HUES6 (cell line): ENCODE measurements around the gene STAP1.
"Not testable (repeated sequence)": the region's sequence is repeated elsewhere in the genome, so short reads cannot be mapped to it uniquely, and the experiment has no call there.

ENCODE experiments used
- H3K27ac ChIP-seq: 2 replicates; pipeline ENCODE4 v1.7.0; 2013; ENCODE audit warnings: low read depth, mild to moderate bottlenecking, low read length, inconsistent platforms
- H3K27me3 ChIP-seq: 2 replicates; pipeline ENCODE4 v1.6.1; 2013; ENCODE audit warnings: low read length; ENCODE audit not compliant: control insufficient read depth, insufficient read depth
- H3K36me3 ChIP-seq: 2 replicates; pipeline ENCODE4 v1.6.1; 2013; ENCODE audit warnings: low read length; ENCODE audit not compliant: control insufficient read depth, insufficient read depth
- H3K4me1 ChIP-seq: 2 replicates; pipeline ENCODE4 v1.6.1; 2013; ENCODE audit warnings: low read length; ENCODE audit not compliant: control insufficient read depth, insufficient read depth
- H3K4me3 ChIP-seq: 2 replicates; pipeline ENCODE4 v1.5.1; 2013; ENCODE audit warnings: low read depth, low read length
- H3K9ac ChIP-seq: one replicate; pipeline ENCODE4 v1.6.1; 2013; ENCODE audit warnings: mild to moderate bottlenecking, low read length
- H3K9me3 ChIP-seq: 2 replicates; pipeline ENCODE4 v1.6.1; 2013; ENCODE audit warnings: low read depth, low read length; ENCODE audit not compliant: control insufficient read depth, insufficient read depth

STAP1 gene

DNA sequence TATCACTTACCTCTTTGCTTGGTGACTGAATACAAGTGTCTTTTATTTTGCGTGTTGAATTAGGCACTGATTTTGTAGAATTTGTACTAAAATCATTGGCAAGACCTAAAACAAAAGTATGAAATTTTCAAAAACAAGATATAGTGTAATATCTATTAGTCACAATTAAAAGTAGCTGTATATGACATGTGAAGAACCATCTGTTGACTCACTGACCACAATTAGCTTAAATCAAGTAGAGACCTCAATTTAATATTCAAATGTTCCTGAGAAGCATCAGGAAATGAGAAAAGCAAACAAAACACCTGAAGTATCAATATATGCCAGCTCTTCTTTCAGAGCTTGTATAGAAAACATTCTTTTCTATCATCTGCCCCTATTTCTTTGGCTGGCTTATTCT is 18.7 kb upstream of the STAP1 start:
- Histone ChIP-seq H3K9ac (no peak overlapping the region), H3K4me3 (no peak overlapping the region), H3K9me3 (no peaks in the 10 kb centered on the region), H3K27ac (no peak overlapping the region), H3K27me3 (no peaks in the 10 kb centered on the region), H3K4me1 (no peaks in the 10 kb centered on the region), H3K36me3 (peaks cover 61% of the 10 kb centered on the region)

DNA sequence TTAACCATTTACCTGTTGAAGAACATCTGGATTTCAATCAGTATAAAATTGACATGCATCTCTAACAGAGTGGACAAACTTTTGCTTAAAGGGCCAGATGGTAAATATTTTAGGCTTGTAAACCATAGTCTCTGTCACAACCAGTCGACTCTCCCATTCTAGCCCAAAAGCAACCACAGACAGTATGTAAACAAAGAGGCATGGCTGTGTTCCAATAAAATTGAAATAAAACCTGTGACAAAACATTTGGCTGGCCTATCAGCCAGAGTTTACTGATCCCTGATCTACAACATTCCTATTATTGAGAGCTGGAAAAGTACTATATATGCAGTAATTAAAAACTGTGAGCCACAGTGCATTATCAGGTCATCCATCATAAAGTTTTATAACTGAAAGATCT is 16.5 kb upstream of the STAP1 start:
- H3K9ac ChIP-seq, result no peak overlapping the region
- no peak overlapping the region for H3K4me3 ChIP-seq
- H3K9me3 ChIP-seq, result no peaks in the 10 kb centered on the region
- H3K27ac ChIP-seq, result no peak overlapping the region
- H3K4me1 ChIP-seq, result no peaks in the 10 kb centered on the region
- no peaks in the 10 kb centered on the region for H3K27me3 ChIP-seq
- peaks cover 53% of the 10 kb centered on the region for H3K36me3 ChIP-seq

DNA sequence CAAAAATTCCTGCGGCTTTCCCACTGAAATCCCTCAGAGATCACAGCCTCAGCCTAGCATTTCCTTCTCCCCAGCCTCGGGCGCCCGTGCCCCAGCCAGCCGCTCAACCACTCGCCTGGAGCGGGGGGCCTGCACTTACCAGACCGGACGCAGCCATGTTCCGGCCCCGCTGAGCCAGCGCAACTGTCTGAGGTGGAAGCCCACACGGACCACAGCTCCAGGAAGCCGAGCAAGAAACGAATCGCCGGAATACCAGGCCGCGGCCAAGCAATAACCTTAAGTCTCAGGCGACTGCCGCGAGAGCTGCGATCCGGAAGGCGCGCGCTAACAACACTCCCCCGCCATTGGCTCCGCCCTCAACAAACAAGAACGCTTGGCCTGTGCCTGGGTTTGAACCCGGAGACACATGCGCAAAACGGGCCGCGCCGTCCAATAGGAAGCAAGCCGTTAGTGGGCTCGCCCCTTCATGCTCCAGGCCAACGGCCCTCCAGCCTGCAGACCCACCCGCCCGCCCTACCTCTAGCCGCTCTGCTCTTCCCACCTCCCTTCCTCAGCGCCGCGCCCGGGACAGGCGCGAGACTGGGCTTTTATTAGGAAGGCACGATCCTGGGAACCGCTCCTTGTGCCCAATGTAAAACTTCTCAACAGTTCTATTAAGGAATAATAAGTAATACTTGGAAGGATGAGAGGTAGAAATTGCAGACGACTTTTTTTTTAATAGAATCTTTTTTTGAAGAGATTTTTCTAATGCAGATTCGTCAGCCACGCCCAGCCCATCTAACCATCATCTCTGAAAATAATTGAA is 13.1 kb upstream of the STAP1 start, which contains the start of gene CENPC:
Gene CENPC, minus strand, starts transcription at position 305 of the 805 bp plus-strand sequence. Its CDS starts 148 bp downstream, at position 157.
- H3K27me3 ChIP-seq, result no peaks in the 10 kb centered on the region
- H3K4me3 ChIP-seq, result peak within 1 kb of the TSS; percentile 96
- H3K9me3 ChIP-seq, result no peaks in the 10 kb centered on the region
- H3K36me3 ChIP-seq, result peaks cover 23% of the 10 kb centered on the region
- peak within 1 kb of the TSS; percentile 97 for H3K9ac ChIP-seq
- H3K27ac ChIP-seq, result peak within 1 kb of the TSS; percentile 91
- no peaks in the 10 kb centered on the region for H3K4me1 ChIP-seq

DNA sequence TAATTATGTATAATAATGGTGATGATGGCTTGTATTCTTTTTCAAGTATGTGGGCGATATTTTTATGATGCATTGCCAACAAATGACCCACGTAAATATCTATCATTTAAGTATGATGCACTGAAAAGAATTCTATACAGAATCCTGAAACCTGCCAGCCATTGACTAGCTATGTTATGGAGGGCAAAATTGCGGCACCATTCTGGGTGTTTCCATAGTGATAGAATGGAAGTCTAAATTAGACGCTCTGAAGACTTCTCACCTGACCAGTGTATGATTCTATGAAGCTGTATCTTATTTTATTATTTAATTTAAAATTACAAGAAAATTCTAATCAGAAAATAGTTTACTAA is 12.5 kb upstream of the STAP1 start:
- Histone ChIP-seq H3K4me3 (peak overlapping the region; percentile 96), H3K27ac (no peak overlapping the region), H3K9ac (no peak overlapping the region), H3K4me1 (no peaks in the 10 kb centered on the region), H3K9me3 (no peaks in the 10 kb centered on the region), H3K36me3 (peaks cover 19% of the 10 kb centered on the region), H3K27me3 (no peaks in the 10 kb centered on the region)

DNA sequence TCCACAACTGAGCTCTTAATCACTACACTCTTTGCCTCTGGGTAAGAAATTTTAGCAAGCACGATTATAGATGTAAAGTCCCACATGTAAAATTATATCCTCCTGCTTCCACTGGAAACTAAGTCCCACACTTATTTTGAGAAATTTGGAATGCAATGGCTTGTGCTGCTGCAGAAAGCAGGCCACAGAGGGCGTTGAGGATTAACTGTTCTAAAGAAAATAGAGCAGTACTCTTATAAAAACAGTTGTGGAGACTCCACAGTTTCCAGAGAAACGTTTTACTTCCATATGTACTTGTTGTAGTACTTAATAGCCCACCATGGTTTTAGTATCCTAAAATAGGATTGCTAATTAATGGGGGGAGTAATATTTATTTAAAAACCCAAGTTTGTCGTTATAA is 11.6 kb upstream of the STAP1 start:
- no peak overlapping the region for H3K4me3 ChIP-seq
- H3K4me1 ChIP-seq, result no peaks in the 10 kb centered on the region
- H3K9me3 ChIP-seq, result no peaks in the 10 kb centered on the region
- peaks cover 13% of the 10 kb centered on the region for H3K36me3 ChIP-seq
- no peaks in the 10 kb centered on the region for H3K27me3 ChIP-seq
- no peak overlapping the region for H3K27ac ChIP-seq
- H3K9ac ChIP-seq, result no peak overlapping the region

DNA sequence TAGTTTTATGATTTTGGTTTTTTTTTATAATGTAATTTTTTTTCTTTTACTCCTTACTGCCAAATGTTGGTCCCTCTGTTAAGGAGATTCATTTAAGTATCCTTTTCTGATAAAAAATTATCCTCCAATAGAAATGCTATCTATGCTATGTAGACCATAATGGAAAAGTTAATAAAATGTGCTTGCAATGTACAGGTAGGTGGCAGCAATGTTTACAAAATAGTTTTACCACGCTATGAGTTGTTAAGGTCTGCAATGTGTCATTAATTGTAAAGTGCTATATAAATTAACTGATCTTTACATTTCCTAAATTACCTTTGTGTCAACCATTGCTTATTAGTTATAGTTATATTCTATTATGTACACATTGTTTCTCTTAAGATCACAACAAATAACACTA is 9.4 kb upstream of the STAP1 start:
- Histone ChIP-seq H3K27me3 (no peaks in the 10 kb centered on the region), H3K9ac (no peak overlapping the region), H3K9me3 (no peaks in the 10 kb centered on the region), H3K27ac (no peak overlapping the region), H3K36me3 (peaks cover 3% of the 10 kb centered on the region; the same call in 1 of the 2 replicates), H3K4me3 (no peak overlapping the region), H3K4me1 (no peaks in the 10 kb centered on the region)

DNA sequence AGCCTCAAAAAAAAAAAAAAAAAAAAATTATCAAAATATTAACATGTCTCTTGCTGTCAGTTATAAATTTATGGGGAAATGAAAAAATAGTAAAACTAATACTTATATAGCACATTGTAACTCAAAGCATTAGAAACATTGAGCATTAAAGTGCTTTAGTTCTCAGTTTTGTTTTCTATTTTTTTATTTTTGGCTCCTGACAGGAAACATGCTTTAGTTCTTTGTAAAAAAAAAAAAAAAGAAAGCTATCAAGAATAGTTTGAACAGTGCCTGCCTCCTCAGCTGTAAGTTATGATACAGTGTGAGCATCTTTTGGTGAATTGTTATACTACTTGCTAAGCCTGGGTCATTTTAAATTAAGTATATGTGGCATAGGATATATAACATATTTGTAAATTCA is 8.1 kb upstream of the STAP1 start:
- Histone ChIP-seq H3K9ac (no peak overlapping the region), H3K36me3 (no peaks in the 10 kb centered on the region), H3K27me3 (no peaks in the 10 kb centered on the region), H3K4me3 (no peak overlapping the region), H3K4me1 (no peaks in the 10 kb centered on the region), H3K27ac (no peak overlapping the region), H3K9me3 (no peaks in the 10 kb centered on the region)

DNA sequence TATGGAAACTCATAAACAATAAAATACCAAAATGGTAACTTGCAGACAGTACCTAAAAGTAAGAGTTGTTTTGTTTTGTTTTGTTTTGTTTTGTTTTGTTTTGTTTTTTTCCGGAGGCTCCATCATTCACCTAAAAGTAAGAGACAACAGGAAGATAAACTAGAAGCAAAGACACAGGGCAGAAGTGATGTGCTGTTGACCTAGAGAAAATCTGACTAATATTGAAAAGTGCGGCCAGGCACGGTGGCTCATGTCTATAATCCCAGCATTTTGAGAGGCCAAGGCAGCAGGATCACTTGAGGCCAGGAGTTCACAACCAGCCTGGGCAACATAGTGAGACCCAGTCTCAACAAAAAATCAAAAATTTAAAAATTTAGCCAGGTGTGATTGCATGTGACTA is 7.7 kb upstream of the STAP1 start:
- no peak overlapping the region for H3K27ac ChIP-seq
- no peaks in the 10 kb centered on the region for H3K27me3 ChIP-seq
- H3K9ac ChIP-seq, result no peak overlapping the region
- no peaks in the 10 kb centered on the region for H3K9me3 ChIP-seq
- no peaks in the 10 kb centered on the region for H3K36me3 ChIP-seq
- no peaks in the 10 kb centered on the region for H3K4me1 ChIP-seq
- H3K4me3 ChIP-seq, result no peak overlapping the region

DNA sequence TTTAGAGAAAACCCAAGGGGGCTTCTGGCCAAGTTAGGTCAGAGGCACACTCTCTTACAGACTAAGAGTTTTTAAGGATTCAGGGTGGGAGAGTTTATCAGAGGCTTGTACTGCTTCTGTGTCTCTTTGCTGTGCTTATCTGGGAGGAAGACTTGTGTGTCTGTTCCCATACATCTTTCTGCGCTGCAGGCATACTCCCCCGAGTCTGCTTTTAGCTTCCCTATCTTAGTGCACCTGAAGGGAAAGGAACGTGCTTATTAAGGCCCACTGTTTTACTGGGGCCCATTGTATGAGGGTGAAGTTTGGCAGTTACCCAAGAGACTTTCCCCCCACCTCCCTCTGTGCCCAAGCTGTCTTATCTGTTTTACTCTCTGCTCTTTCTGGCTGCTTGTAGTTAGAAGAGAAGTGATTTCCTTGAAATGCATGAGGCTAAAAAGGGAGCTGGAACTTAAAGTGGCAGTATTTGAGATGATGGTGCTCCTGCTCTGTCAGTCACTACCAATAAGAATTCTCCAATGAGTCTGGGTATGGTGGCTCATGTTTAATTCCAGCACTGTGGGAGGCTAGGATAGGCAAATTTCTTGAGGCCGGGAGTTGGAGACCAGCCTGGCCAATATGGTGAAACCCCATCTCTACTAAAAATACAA is 6.3 kb upstream of the STAP1 start:
- not testable (repeated sequence) for H3K27ac ChIP-seq, H3K9me3 ChIP-seq, H3K4me3 ChIP-seq, H3K36me3 ChIP-seq, H3K9ac ChIP-seq, H3K27me3 ChIP-seq, H3K4me1 ChIP-seq

DNA sequence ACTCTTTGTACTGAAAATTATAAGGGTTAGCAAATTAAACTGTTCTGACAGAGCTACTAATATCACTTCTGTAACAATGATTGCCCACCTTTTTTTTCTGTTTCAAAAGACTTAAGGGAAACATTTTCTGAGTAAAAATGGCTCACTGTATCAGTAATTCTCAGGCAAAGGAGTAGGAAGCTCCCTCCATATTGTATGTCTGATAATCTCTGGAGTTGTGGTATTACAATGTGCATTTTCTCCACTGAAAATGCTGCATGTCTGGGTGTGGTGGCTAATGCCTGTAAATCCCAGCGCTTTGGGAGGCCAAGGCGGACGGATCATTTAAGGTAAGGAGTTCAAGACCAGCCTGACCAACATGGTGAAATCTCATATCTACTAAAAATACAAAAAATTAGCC is 4.4 kb upstream of the STAP1 start:
- Histone ChIP-seq H3K36me3 (no peaks in the 10 kb centered on the region), H3K9ac (no peak overlapping the region), H3K4me3 (no peak overlapping the region), H3K9me3 (no peaks in the 10 kb centered on the region), H3K27me3 (no peaks in the 10 kb centered on the region), H3K4me1 (no peaks in the 10 kb centered on the region), H3K27ac (no peak overlapping the region)

DNA sequence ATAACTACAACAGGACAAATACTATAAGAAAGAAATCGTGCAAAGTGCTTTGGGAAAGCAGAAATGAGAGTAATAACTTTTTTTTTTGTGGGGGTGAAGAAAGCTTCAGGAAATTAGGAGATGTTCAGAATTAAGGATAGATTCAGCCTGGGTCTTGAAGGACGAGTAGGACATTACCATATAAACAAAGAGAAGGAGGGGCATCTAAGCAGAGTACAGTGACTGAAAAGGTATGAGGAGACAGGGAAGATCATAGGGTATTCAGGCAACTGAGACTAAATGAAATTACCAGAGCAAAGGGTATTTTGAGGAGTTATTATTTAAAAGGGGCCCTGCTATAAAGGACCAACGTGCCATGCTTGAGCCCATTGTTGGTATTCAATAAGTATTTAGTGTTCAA is 3.1 kb upstream of the STAP1 start:
- no peak overlapping the region for H3K4me3 ChIP-seq
- H3K9me3 ChIP-seq, result no peaks in the 10 kb centered on the region
- no peaks in the 10 kb centered on the region for H3K4me1 ChIP-seq
- H3K27me3 ChIP-seq, result no peaks in the 10 kb centered on the region
- no peaks in the 10 kb centered on the region for H3K36me3 ChIP-seq
- no peak overlapping the region for H3K27ac ChIP-seq
- no peak overlapping the region for H3K9ac ChIP-seq
